Calu3 (cell line): ENCODE data around the gene PHKG2. TPM values are rescaled to one million over a fixed set of nuclear protein-coding genes. Genes with fewer than 3 reads are reported as not detected.

Experiments
- BruUV-seq: library from RNA; stranded (reverse); fragments of 400-500 nt; replicated peaks from 2 replicates; lab custom pipeline; 2021; lab: Mats Ljungman, UMichigan
- CTCF ChIA-PET: fragments of 300-600 bp; sonication (Branson Sonifier 250); formaldehyde crosslinking; loops from one replicate; lab custom pipeline; 2022; ENCODE audit warnings: antibody characterized with exemption; lab: Charles Lee
- DNase-seq: peaks from one replicate; pipeline ENCODE4 v3.0.0; 2022
- H3K27ac Mint-ChIP-seq: one replicate; pipeline ENCODE4 v1.8.0; 2022; ENCODE audit warnings: mixed read lengths; ENCODE audit not compliant: unreplicated experiment
- H3K27me3 Mint-ChIP-seq: one replicate; pipeline ENCODE4 v1.8.0; 2022; ENCODE audit warnings: mixed read lengths; ENCODE audit not compliant: unreplicated experiment
- H3K36me3 Mint-ChIP-seq: one replicate; pipeline ENCODE4 v1.8.0; 2022; ENCODE audit warnings: mild to moderate bottlenecking, moderate library complexity, mixed read lengths; ENCODE audit not compliant: insufficient read depth, unreplicated experiment
- H3K4me1 Mint-ChIP-seq: one replicate; pipeline ENCODE4 v1.8.0; 2022; ENCODE audit warnings: mild to moderate bottlenecking, low read depth, mixed read lengths; ENCODE audit not compliant: unreplicated experiment
- H3K4me3 Mint-ChIP-seq: one replicate; pipeline ENCODE4 v1.8.0; 2022; ENCODE audit warnings: mild to moderate bottlenecking, low read depth, moderate library complexity, mixed read lengths; ENCODE audit not compliant: unreplicated experiment
- H3K9me3 Mint-ChIP-seq: one replicate; pipeline ENCODE4 v1.8.0; 2022; ENCODE audit warnings: low read depth, mixed read lengths; ENCODE audit not compliant: unreplicated experiment
- CTCF ChIP-seq: fragments of 200-600 bp; IDR thresholded peaks from one replicate; pipeline ENCODE4 v1.8.0; 2022; ENCODE audit warnings: antibody characterized with exemption; ENCODE audit not compliant: unreplicated experiment
- intact Hi-C: fragments of 100-400 bp; cut with micrococcal nuclease; formaldehyde crosslinking; loops from one replicate; pipeline ENCODE4 v1.10.0; 2022; ENCODE audit not compliant: unreplicated experiment
- total RNA-seq: library from RNA; stranded (reverse); gene quantifications from 2 replicates; pipeline ENCODE4 v1.2.3, GENCODE V29; 2022

Gene PHKG2
- total RNA-seq, 1 experiment from 2014 or later = 66.7 TPM

DNA sequence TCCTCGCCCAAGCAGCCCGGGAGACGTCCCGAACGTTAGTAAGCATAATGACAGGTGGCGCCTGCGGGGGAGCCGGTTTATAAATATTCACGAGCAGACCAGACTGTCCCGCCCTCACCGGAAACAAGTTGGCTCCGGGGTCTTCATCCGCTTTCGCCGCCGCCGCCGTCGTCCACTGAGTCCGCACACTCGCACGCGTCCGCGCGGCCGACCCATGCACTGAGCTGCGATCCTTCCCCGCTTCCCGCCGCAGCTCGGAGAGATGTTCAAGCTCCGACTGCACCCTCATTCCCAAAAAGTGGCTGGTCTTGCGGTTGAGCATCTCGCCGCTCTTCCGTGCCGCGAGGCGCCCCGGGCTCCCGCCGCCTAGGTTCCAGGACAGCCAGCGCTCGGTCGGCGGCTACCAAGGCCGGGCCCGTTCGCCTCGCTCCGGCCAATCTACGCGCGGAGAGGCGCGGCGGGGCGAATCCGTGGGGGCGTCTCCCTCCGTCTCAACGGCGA lies 13.3 kb downstream of the PHKG2 start:
- CTCF ChIA-PET = no interaction called here
- intact Hi-C loops = loop anchor here (5.0 kb wide), 1 partner anchor 161 kb away; the partner anchor contains the start of gene FBXL19
- peak overlapping the region; percentile 94 for H3K27ac Mint-ChIP-seq
- H3K9me3 Mint-ChIP-seq = no peaks in the 10 kb centered on the region
- no TSS peak for BruUV-seq
- peak; percentile 38 for DNase-seq
- H3K4me1 Mint-ChIP-seq = peaks cover 24% of the 10 kb centered on the region
- no peaks in the 10 kb centered on the region for H3K27me3 Mint-ChIP-seq
- H3K4me3 Mint-ChIP-seq = peak overlapping the region; percentile 96
- TF ChIP-seq CTCF = no peak
- peaks cover 70% of the 10 kb centered on the region for H3K36me3 Mint-ChIP-seq

DNA sequence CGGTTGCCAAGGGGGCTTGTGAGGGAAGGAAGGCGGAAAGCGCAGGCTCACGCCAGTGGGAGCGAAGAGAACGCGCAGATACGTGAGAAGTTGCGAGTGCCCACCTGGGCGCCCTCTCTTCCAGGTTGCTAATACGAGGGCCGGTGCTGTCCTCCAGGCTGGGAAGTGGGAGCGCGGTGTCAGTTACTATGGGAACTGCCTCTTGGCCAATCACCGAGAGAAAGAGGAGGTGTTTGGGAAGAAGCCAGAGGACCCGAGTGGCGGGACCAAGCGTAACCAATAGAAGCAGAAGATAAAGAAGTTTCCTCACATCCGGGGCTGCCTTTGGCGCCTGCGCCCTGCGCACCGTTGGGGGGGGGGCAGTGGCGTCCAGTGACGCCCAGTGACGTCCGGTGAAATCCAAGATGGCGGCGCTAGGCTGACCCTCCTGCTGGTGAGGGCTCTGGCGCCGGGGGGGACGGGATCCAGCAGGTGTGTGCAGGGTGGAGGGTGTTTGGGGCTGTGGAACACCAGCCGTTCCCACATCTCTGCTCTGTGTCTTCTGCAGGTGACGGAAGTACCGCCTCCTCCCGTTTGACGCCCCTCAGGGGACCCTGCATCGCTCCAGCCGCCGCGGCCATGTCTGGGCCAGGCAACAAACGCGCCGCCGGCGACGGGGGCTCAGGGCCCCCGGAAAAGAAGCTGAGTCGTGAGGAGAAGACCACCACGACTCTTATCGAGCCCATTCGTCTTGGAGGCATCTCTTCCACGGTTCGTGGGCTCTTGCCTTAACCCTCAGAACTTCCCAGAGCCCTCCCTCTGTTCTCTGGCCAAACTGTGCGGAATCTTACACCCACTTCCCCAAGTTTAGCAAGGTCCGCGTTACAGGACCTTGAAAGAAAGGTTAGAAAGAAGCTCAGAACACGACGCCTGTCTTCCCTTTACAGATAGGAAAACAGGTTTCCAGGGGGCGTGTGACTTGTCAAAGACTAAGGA lies 14.0 kb downstream of the PHKG2 start, which contains the start of the genes CFAP119 and RNF40:
Gene CFAP119, minus strand, starts transcription at position 135 of the 975 bp plus-strand sequence. CDS start 314 bp downstream, outside the sequence.
Gene RNF40, plus strand, starts transcription at position 395 of the 975 bp plus-strand sequence. Its CDS starts 224 bp downstream, at position 619.
- intact Hi-C loops = loop anchor here (5.0 kb wide), 1 partner anchor 160 kb away; the partner anchor contains the start of gene FBXL19
- peaks cover 71% of the 10 kb centered on the region for H3K36me3 Mint-ChIP-seq
- H3K9me3 Mint-ChIP-seq = no peaks in the 10 kb centered on the region
- H3K27ac Mint-ChIP-seq = peak within 1 kb of the TSS; percentile 94
- CTCF ChIA-PET = no interaction called here
- peak within 1 kb of the TSS; percentile 96 for H3K4me3 Mint-ChIP-seq
- no peak for TF ChIP-seq CTCF
- no peaks in the 10 kb centered on the region for H3K27me3 Mint-ChIP-seq
- H3K4me1 Mint-ChIP-seq = peaks cover 24% of the 10 kb centered on the region
- BruUV-seq = TSS peak; percentile 78
- DNase-seq = peak; percentile 98

- CTCF ChIA-PET = no interaction called here
- peaks cover 75% of the 10 kb centered on the region for H3K36me3 Mint-ChIP-seq
- H3K27me3 Mint-ChIP-seq = no peaks in the 10 kb centered on the region
These were observed 14.9 kb downstream of the PHKG2 start for GRCh38 chr16:30762991-30763725.

More at GRCh38 chr16:30762991-30763725, 14.9 kb downstream of the PHKG2 start:
- intact Hi-C loops = loop anchor here (5.0 kb wide), 1 partner anchor 159 kb away; the partner anchor contains the start of gene FBXL19
- TF ChIP-seq CTCF = no peak
- peak overlapping the region; percentile 94 for H3K27ac Mint-ChIP-seq
- no TSS peak for BruUV-seq
- no peak for DNase-seq
- H3K9me3 Mint-ChIP-seq = no peaks in the 10 kb centered on the region
- H3K4me1 Mint-ChIP-seq = peaks cover 24% of the 10 kb centered on the region
- H3K4me3 Mint-ChIP-seq = peak overlapping the region; percentile 96
